Lower leg skin (tissue), 3 donors: Measurements from ENCODE around the gene PLCG2.

Experiments
- CTCF ChIP-seq, 3 donors: fragments of 450-650 bp; IDR thresholded peaks; one replicate each; pipeline ENCODE4 v1.5.1; 2016; ENCODE audit warnings: antibody characterized with exemption in 3 of 3, mild to moderate bottlenecking in 3 of 3, moderate library complexity in 2 of 3
- POLR2A ChIP-seq, 2 donors: fragments of 450-650 bp; IDR thresholded peaks; one replicate each; pipeline ENCODE4 v1.6.1; 2016 to 2017; ENCODE audit warnings: antibody characterized with exemption in 2 of 2, mild to moderate bottlenecking in 1 of 2, moderate library complexity in 1 of 2

GRCh38 chr16:81744385-81744784, 34.7 kb upstream of the PLCG2 start:
- TF ChIP-seq CTCF (IDR thresholded peaks at IDR 0.05) (no peak), POLR2A (IDR thresholded peaks at IDR 0.05) (no peak)
